K562 (cell line): ENCODE results near the gene AGPAT3. TPM values are rescaled to one million over a fixed set of nuclear protein-coding genes. Genes with fewer than 3 reads are reported as not detected.

Experiments used
- ESRRA ChIP-seq: fragments of 450-650 bp; IDR thresholded peaks from 2 replicates; pipeline ENCODE4 v1.6.1; 2014; ENCODE audit warnings: low read depth, mild to moderate bottlenecking, moderate library complexity, borderline replicate concordance
- FOXK2 ChIP-seq, 2 experiments: fragments of 450-650 bp; IDR thresholded peaks in 1 of 2; conservative IDR thresholded peaks in 1 of 2; 2 replicates each; pipeline ENCODE4 v1.6.1; 2016; ENCODE audit warnings: low read depth in 2 of 2, mild to moderate bottlenecking in 1 of 2
- KDM2B ChIP-seq: fragments of 250-450 bp; sonication (Bioruptor Pico); IDR thresholded peaks from 2 replicates; pipeline ENCODE4 v1.8.0; 2021; ENCODE audit warnings: mild to moderate bottlenecking, moderate library complexity
- NCOA2 ChIP-seq, 2 experiments: fragments of 450-650 bp; IDR thresholded peaks; 2 replicates each; pipeline ENCODE4 v1.6.1; 2018; ENCODE audit warnings: mild to moderate bottlenecking in 2 of 2, moderate library complexity in 1 of 2; ENCODE audit not compliant: partially characterized antibody in 2 of 2
- OTX1 ChIP-seq: fragments of 450-650 bp; formaldehyde crosslinking; IDR thresholded peaks from 2 replicates; pipeline ENCODE4 v1.4.0; 2022; ENCODE audit warnings: mild to moderate bottlenecking
- POLR2AphosphoS5 ChIP-seq: IDR thresholded peaks from 2 replicates; pipeline ENCODE4 v1.6.1; 2011; ENCODE audit warnings: mild to moderate bottlenecking, low read depth, low read length, moderate library complexity; ENCODE audit not compliant: control insufficient read depth, insufficient read depth
- ZBTB43 ChIP-seq: sonication (generic); formaldehyde crosslinking; IDR thresholded peaks from 2 replicates; pipeline ENCODE4 v1.8.0; 2023; ENCODE audit warnings: mild to moderate bottlenecking, missing genetic modification reagents
- ZNF639 ChIP-seq, 2 experiments: fragments of 200-800 bp in 1 of 2; sonication (Bioruptor generic) in 1 of 2; sonication (generic) in 1 of 2; formaldehyde crosslinking in 1 of 2; IDR thresholded peaks in 1 of 2; conservative IDR thresholded peaks in 1 of 2; 2 replicates each; pipeline versions ENCODE4 v1.5.0 to v1.6.1; 2016 to 2020; ENCODE audit warnings: missing compliant biosample characterization in 1 of 2, missing genetic modification characterization in 1 of 2, missing genetic modification reagents in 1 of 2
- polyA plus RNA-seq, 8 experiments: library from polyadenylated mRNA; depleted of rRNA in 4 of 8; stranded (reverse) in 5 of 8; unstranded in 3 of 8; fragments of >200 nt; fragmentation: Nextera tagmentation in 2 of 8; fragmentation: Illumina TruSeq in 1 of 8; extraction: Ambion mirVana in 2 of 8; extraction: Trizol in 1 of 8; gene quantifications; 2 replicates each; pipeline versions ENCODE4 v1.2.1 to v1.2.3, GENCODE V29; 2011 to 2014; ENCODE audit warnings: inconsistent platforms in 1 of 8, missing spikeins in 1 of 8
- total RNA-seq, 7 experiments: library from RNA; depleted of rRNA in 6 of 7; stranded (reverse); fragments of >200 nt in 6 of 7; fragmentation: Illumina TruSeq in 2 of 7; extraction: Trizol in 2 of 7; gene quantifications; 2 replicates each; pipeline versions ENCODE4 v1.2.1 to v1.2.3, GENCODE V29; 2011 to 2021; ENCODE audit warnings: low replicate concordance in 1 of 7

AGPAT3 gene
- total and polyA plus RNA-seq, 9 of the 15 experiments (the other 6 are each of a cell fraction or from before 2014, with no cell fraction given) = 1.5 to 88.4 (median 35.7) TPM

DNA sequence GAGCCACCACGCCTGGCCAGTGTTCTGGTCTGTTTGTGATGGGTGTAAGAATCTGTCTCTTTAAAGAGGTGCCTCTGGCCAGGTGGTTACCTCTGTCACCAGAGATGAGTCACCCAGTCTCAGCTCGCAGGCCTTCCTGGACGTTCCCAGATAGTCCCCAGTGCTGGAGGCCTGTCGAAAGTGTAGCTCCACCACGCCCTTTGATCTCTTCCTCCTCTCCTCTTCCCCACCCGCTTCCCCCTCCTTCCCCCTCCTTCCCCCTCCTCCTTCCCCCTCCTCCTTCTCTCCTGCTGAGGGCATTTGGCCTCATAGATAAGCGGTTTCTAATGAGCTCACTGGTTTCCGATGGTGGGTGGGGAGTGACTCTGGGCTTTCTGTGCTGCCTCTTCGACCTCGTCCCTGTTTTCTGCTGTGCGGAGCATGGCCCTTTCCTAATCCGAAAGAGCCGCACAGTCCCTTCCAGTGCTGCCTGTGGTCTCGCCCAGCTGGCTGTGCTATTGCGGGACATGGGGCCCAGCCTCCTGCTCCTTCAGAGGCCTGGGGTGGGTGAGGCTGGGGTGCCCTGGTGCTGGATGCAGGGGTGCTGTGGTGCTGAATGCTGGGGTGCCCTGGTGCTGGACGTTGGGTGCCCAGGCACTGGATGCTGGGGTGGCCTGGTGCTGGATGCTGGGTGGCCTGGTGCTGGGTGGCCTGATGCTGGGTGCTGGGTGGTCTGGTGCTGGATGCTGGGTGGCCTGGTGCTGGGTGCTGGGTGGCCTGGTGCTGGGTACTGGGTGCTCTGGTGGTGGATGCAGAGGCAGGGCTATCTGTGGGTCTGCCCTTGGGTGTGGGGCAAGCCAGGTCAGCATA, 19.2 kb downstream of the AGPAT3 start (continued):
- TF ChIP-seq ZBTB43 (CRISPR knock-in tag) (no peak), POLR2AphosphoS5 (peak; percentile 95), NCOA2 (IDR thresholded peaks at IDR 0.05; ENCODE audit: partially characterized antibody in 2 of 2) (no peak), OTX1 (CRISPR knock-in tag) (peak; percentile 77; the same call in 1 of the 2 replicates), ESRRA (peak; percentile 63; the same call in 1 of the 2 replicates), FOXK2 (conservative IDR thresholded peaks at IDR 0.05 in 1 of 2, IDR thresholded peaks at IDR 0.05 in 1 of 2; ENCODE audit: low read depth in 2 of 2) (peak in 1 of 2 experiments; percentile 74; a peak in 2 of 4 replicates), ZNF639 (CRISPR knock-in tag; conservative IDR thresholded peaks at IDR 0.05 in 1 of 2, IDR thresholded peaks at IDR 0.05 in 1 of 2) (peak in 1 of 2 experiments; percentile 69; a peak in 1 of 4 replicates), KDM2B (CRISPR knock-in tag) (no peak)
